Measurements from ENCODE around the gene DENND4A. TPM values are rescaled to one million over a fixed set of nuclear protein-coding genes. Genes with fewer than 3 reads are reported as not detected.
"Not testable (repeated sequence)": the region's sequence is repeated elsewhere in the genome, so short reads cannot be mapped to it uniquely, and the experiment has no call there.

The DENND4A gene
- total RNA-seq, 3 donors from 2014 or later (not counting 1 experiment from before 2014, with no cell fraction given), result 65.8 to 84.6 (median 66.1) TPM

- Mint-ChIP-seq H3K4me1 (peaks cover 30 to 35% of the 10 kb centered on the region in 2 donors), H3K27me3 (ENCODE audit: low read depth in 2 of 2) (no peaks in the 10 kb centered on the region), H3K36me3 (no peaks in the 10 kb centered on the region), H3K4me3 (no peak overlapping the region), H3K9me3 (no peaks in the 10 kb centered on the region), H3K27ac (peak overlapping the region in 1 of 2 donors; percentile 22)
- DNase-seq (no peak), ATAC-seq (no peak)
- peaks cover 6% of the 10 kb centered on the region for H3K36me3 ChIP-seq (ENCODE audit: control insufficient read depth, insufficient read depth, low read length)
- no peak overlapping the region for H3K4me3 ChIP-seq (ENCODE audit: low read length)
- H3K4me1 ChIP-seq (ENCODE audit: control insufficient read depth, insufficient read depth, low read length), result peaks cover 10% of the 10 kb centered on the region
- intact Hi-C loops (cut with micrococcal nuclease), result no loop called here
- H3K27ac ChIP-seq (ENCODE audit: low read length), result no peak overlapping the region
- H3K27me3 ChIP-seq (ENCODE audit: control insufficient read depth, insufficient read depth, low read length), result no peaks in the 10 kb centered on the region
- whole genome bisulfite sequencing (ENCODE audit: insufficient coverage), result 97% methylated on average over 2 of the region's 6 CpGs
- TF ChIP-seq, protein P1, sequence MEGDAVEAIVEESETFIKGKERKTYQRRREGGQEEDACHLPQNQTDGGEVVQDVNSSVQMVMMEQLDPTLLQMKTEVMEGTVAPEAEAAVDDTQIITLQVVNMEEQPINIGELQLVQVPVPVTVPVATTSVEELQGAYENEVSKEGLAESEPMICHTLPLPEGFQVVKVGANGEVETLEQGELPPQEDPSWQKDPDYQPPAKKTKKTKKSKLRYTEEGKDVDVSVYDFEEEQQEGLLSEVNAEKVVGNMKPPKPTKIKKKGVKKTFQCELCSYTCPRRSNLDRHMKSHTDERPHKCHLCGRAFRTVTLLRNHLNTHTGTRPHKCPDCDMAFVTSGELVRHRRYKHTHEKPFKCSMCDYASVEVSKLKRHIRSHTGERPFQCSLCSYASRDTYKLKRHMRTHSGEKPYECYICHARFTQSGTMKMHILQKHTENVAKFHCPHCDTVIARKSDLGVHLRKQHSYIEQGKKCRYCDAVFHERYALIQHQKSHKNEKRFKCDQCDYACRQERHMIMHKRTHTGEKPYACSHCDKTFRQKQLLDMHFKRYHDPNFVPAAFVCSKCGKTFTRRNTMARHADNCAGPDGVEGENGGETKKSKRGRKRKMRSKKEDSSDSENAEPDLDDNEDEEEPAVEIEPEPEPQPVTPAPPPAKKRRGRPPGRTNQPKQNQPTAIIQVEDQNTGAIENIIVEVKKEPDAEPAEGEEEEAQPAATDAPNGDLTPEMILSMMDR (IDR thresholded peaks at IDR 0.05), result no peak
- no peaks in the 10 kb centered on the region for H3K9me3 ChIP-seq (ENCODE audit: control insufficient read depth, insufficient read depth, low read length)
Observed at GRCh38 chr15:65785151-65785550, 6.9 kb downstream of the DENND4A start.

- Mint-ChIP-seq H3K36me3 (no peaks in the 10 kb centered on the region), H3K9me3 (no peaks in the 10 kb centered on the region), H3K27ac (no peak overlapping the region), H3K4me1 (peaks cover 22 to 23% of the 10 kb centered on the region in 2 donors), H3K4me3 (peak overlapping the region; percentile 39), H3K27me3 (ENCODE audit: low read depth in 2 of 2) (no peaks in the 10 kb centered on the region)
- no peaks in the 10 kb centered on the region for H3K9me3 ChIP-seq (ENCODE audit: control insufficient read depth, insufficient read depth, low read length)
- H3K27ac ChIP-seq (ENCODE audit: low read length), result no peak overlapping the region
- WGBS (ENCODE audit: insufficient coverage), result 92% methylated on average over 5 of the region's 5 CpGs
- TF ChIP-seq, protein P1 (IDR thresholded peaks at IDR 0.05), result no peak
- no peak overlapping the region for H3K4me3 ChIP-seq (ENCODE audit: low read length)
- H3K27me3 ChIP-seq (ENCODE audit: control insufficient read depth, insufficient read depth, low read length), result no peaks in the 10 kb centered on the region
- no peak for DNase-seq
- H3K36me3 ChIP-seq (ENCODE audit: control insufficient read depth, insufficient read depth, low read length), result peaks cover 6% of the 10 kb centered on the region
- ATAC-seq, result no peak
- peaks cover 11% of the 10 kb centered on the region for H3K4me1 ChIP-seq (ENCODE audit: control insufficient read depth, insufficient read depth, low read length)
- intact Hi-C loops (cut with micrococcal nuclease), result no loop called here
Observed at GRCh38 chr15:65783872-65784271, 8.2 kb downstream of the DENND4A start.

GRCh38 chr15:65782096-65782495, 10.0 kb downstream of the DENND4A start:
- no peak overlapping the region for H3K27ac Mint-ChIP-seq
- TF ChIP-seq, protein P1 (IDR thresholded peaks at IDR 0.05), result no peak
- DNase-seq, result no peak
- Histone ChIP-seq H3K27me3 (ENCODE audit: control insufficient read depth, insufficient read depth, low read length) (no peaks in the 10 kb centered on the region), H3K36me3 (ENCODE audit: control insufficient read depth, insufficient read depth, low read length) (peaks cover 6% of the 10 kb centered on the region), H3K9me3 (ENCODE audit: control insufficient read depth, insufficient read depth, low read length) (no peaks in the 10 kb centered on the region), H3K27ac (ENCODE audit: low read length) (no peak overlapping the region), H3K4me1 (ENCODE audit: control insufficient read depth, insufficient read depth, low read length) (peaks cover 25% of the 10 kb centered on the region), H3K4me3 (ENCODE audit: low read length) (no peak overlapping the region)
- intact Hi-C loops (cut with micrococcal nuclease), result loop anchor here (1.0 kb wide), 1 partner anchor 9 kb away; no protein-coding TSS in a partner anchor
- no peaks in the 10 kb centered on the region for H3K36me3 Mint-ChIP-seq
- no peaks in the 10 kb centered on the region for H3K27me3 Mint-ChIP-seq (ENCODE audit: low read depth in 2 of 2)
- no peak overlapping the region for H3K4me3 Mint-ChIP-seq
- no peak for ATAC-seq
- no peaks in the 10 kb centered on the region for H3K9me3 Mint-ChIP-seq
- H3K4me1 Mint-ChIP-seq, result peaks cover 25 to 26% of the 10 kb centered on the region in 2 donors
- WGBS (ENCODE audit: insufficient coverage), result 94% methylated on average over 3 of the region's 5 CpGs

DNA sequence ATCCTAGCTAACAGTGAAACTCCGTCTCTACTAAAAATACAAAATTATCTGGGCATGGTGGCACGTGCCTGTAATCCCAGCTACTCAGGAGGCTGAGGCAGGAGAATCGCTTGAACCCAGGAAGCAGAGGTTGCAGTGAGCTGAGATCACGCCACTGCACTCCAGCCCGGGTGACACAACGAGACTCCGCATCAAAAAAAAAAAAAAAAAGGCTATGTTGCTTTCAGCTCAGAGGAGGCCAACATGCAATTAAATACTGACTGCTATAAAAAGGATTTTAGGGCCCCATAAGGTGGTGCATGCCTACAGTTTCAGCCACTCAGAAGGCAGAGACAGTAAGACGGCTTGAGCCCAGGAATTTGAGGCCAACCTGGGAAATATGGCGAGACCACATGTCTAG, 13.4 kb downstream of the DENND4A start:
- not testable (repeated sequence) for H3K9me3 ChIP-seq (ENCODE audit: control insufficient read depth, insufficient read depth, low read length); H3K27me3 Mint-ChIP-seq (ENCODE audit: low read depth in 2 of 2); H3K36me3 ChIP-seq (ENCODE audit: control insufficient read depth, insufficient read depth, low read length); H3K36me3 Mint-ChIP-seq; DNase-seq; H3K9me3 Mint-ChIP-seq; H3K27me3 ChIP-seq (ENCODE audit: control insufficient read depth, insufficient read depth, low read length); H3K4me3 ChIP-seq (ENCODE audit: low read length)
- H3K27ac ChIP-seq (ENCODE audit: low read length), result peak overlapping the region; percentile 55
- WGBS (ENCODE audit: insufficient coverage), result 36% methylated on average over 9 of the region's 9 CpGs
- peak overlapping the region; percentile 77 for H3K4me3 Mint-ChIP-seq
- ATAC-seq, result peak; percentile 26 to 44 (median 36)
- intact Hi-C loops (cut with micrococcal nuclease), result loop anchor here (5.0 kb wide), 1 partner anchor 54 kb away; no protein-coding TSS in a partner anchor
- H3K4me1 Mint-ChIP-seq, result peaks cover 34 to 35% of the 10 kb centered on the region in 2 donors
- peak overlapping the region; percentile 77 to 85 for H3K27ac Mint-ChIP-seq
- H3K4me1 ChIP-seq (ENCODE audit: control insufficient read depth, insufficient read depth, low read length), result peaks cover 38% of the 10 kb centered on the region
